HG02870 (cell line): ENCODE measurements around the gene NEDD1.

Experiments used
- ATAC-seq: cut with Tn5 transposase; IDR thresholded peaks from one replicate; pipeline ENCODE4 v1.9.1; 2021; ENCODE audit warnings: mild to moderate bottlenecking, moderate library complexity; ENCODE audit not compliant: unreplicated experiment

The NEDD1 gene

GRCh38 chr12:97003276-97003675 lies 96.2 kb downstream of the NEDD1 start:
- no peak for ATAC-seq
